K562 (cell line): ENCODE data around the gene TUFM. TPM values are rescaled to one million over a fixed set of nuclear protein-coding genes. Genes with fewer than 3 reads are reported as not detected.

ENCODE experiments used
- BACH1 ChIP-seq: fragments of 200-800 bp; sonication (Bioruptor generic); IDR thresholded peaks from 2 replicates; pipeline ENCODE4 v1.6.1; 2016; ENCODE audit warnings: missing genetic modification characterization, missing compliant biosample characterization
- HNRNPLL ChIP-seq: fragments of 200-400 bp; formaldehyde crosslinking; IDR thresholded peaks from 2 replicates; pipeline ENCODE4 v1.6.1; 2017; ENCODE audit warnings: low read length, low read depth, mild to moderate bottlenecking; ENCODE audit not compliant: poor library complexity, severe bottlenecking
- JUND ChIP-seq, 2 experiments: IDR thresholded peaks; 2 replicates in 1 of 2; 3 replicates in 1 of 2; pipeline ENCODE4 v1.6.1; 2011; ENCODE audit warnings: borderline replicate concordance in 2 of 2, low read depth in 2 of 2, low read length in 2 of 2, improper control_type of control experiment in 1 of 2, missing biosample characterization in 1 of 2, missing genetic modification characterization in 1 of 2, missing genetic modification reagents in 1 of 2
- KLF6 ChIP-seq: fragments of 250-450 bp; sonication (Bioruptor Pico); IDR thresholded peaks from 2 replicates; pipeline ENCODE4 v1.4.0; 2020; ENCODE audit warnings: mild to moderate bottlenecking, moderate library complexity, borderline replicate concordance
- PML ChIP-seq: IDR thresholded peaks from 2 replicates; pipeline ENCODE4 v1.6.1; 2012; ENCODE audit warnings: low read length, inconsistent platforms
- RBM17 ChIP-seq: fragments of 200-400 bp; formaldehyde crosslinking; IDR thresholded peaks from 2 replicates; pipeline ENCODE4 v1.6.1; 2017; ENCODE audit warnings: low read depth, mild to moderate bottlenecking, low read length, borderline replicate concordance
- TARDBP ChIP-seq: fragments of 450-650 bp; IDR thresholded peaks from 2 replicates; pipeline ENCODE4 v1.6.1; 2016
- THRAP3 ChIP-seq: fragments of 450-650 bp; IDR thresholded peaks from 2 replicates; pipeline ENCODE4 v1.6.1; 2016; ENCODE audit warnings: mild to moderate bottlenecking, inconsistent platforms, borderline replicate concordance
- ZFP1 ChIP-seq: fragments of 450-650 bp; formaldehyde crosslinking; IDR thresholded peaks from 2 replicates; pipeline ENCODE4 v1.4.0; 2020; ENCODE audit warnings: mild to moderate bottlenecking, mixed read lengths
- polyA plus RNA-seq, 8 experiments: library from polyadenylated mRNA; depleted of rRNA in 4 of 8; stranded (reverse) in 5 of 8; unstranded in 3 of 8; fragments of >200 nt; fragmentation: Nextera tagmentation in 2 of 8; fragmentation: Illumina TruSeq in 1 of 8; extraction: Ambion mirVana in 2 of 8; extraction: Trizol in 1 of 8; gene quantifications; 2 replicates each; pipeline versions ENCODE4 v1.2.1 to v1.2.3, GENCODE V29; 2011 to 2014; ENCODE audit warnings: inconsistent platforms in 1 of 8, missing spikeins in 1 of 8
- total RNA-seq, 7 experiments: library from RNA; depleted of rRNA in 6 of 7; stranded (reverse); fragments of >200 nt in 6 of 7; fragmentation: Illumina TruSeq in 2 of 7; extraction: Trizol in 2 of 7; gene quantifications; 2 replicates each; pipeline versions ENCODE4 v1.2.1 to v1.2.3, GENCODE V29; 2011 to 2021; ENCODE audit warnings: low replicate concordance in 1 of 7
- TF ChIP-seq, protein P1 (sequence below): fragments of 450-650 bp; IDR thresholded peaks from 2 replicates; pipeline ENCODE4 v1.6.1; 2016; ENCODE audit warnings: borderline replicate concordance
- TF ChIP-seq, protein P2 (sequence below): sonication (generic); formaldehyde crosslinking; IDR thresholded peaks from 2 replicates; pipeline ENCODE4 v1.8.0; 2022; ENCODE audit warnings: mild to moderate bottlenecking, missing genetic modification reagents
- TF ChIP-seq, protein P3 (sequence below): fragments of 200-800 bp; sonication (Bioruptor generic); IDR thresholded peaks from 2 replicates; pipeline ENCODE4 v1.6.1; 2017; ENCODE audit warnings: missing genetic modification characterization, missing compliant biosample characterization
- TF ChIP-seq, protein P4 (sequence below): fragments of 250-450 bp; sonication (Bioruptor Pico); IDR thresholded peaks from 2 replicates; pipeline ENCODE4 v1.4.0; 2020; ENCODE audit warnings: mild to moderate bottlenecking
- TF ChIP-seq, protein P5 (sequence below), 2 experiments: fragments of 450-650 bp; IDR thresholded peaks; 2 replicates each; pipeline ENCODE4 v1.6.1; 2016

The TUFM gene
- total and polyA plus RNA-seq, 9 of the 15 experiments (the other 6 are each of a cell fraction or from before 2014, with no cell fraction given) = 34.1 to 434 (median 256) TPM

DNA sequence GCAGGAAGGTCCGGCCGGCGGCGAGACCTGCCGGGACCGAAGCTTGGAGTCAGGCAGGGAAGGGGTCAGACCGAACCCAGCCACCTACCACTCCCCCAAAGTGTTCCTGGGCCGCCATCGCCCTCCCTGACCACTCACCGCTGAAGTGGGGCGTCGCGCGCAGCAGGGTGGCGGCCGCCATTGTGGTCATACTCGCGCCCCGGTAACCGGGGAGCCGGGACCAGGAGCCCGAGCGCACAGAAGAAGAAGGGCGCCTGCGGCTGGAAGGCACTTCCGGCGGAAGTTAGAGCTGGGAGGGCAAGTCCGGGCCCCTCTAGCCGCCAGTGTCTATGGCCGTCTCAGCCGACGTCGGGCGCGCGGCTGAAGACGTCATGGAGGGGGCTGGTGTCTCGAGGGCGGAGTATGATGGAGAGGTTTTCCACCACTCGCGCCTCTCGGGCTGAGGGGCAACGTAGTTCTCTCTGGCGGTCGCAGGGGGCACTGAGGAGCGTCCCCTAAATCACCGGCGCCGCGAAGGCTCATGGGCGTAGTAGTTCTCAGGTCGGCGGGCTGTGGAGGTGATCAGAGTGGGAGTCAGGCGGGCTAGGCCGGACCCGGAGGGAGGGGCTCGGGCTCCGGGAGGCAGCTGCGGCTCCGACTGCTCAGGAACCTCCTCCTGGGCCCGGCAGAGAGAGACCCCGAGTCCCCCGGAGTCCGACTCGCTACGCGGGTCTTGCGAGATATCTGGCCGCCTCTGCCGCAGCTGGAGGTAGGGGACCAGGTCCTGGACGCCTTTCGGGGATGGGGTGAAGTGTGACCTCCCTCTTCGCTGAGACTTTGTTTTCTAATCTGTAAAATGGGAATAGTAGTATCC lies at the start of gene TUFM (continued):
- TF ChIP-seq, protein P1, sequence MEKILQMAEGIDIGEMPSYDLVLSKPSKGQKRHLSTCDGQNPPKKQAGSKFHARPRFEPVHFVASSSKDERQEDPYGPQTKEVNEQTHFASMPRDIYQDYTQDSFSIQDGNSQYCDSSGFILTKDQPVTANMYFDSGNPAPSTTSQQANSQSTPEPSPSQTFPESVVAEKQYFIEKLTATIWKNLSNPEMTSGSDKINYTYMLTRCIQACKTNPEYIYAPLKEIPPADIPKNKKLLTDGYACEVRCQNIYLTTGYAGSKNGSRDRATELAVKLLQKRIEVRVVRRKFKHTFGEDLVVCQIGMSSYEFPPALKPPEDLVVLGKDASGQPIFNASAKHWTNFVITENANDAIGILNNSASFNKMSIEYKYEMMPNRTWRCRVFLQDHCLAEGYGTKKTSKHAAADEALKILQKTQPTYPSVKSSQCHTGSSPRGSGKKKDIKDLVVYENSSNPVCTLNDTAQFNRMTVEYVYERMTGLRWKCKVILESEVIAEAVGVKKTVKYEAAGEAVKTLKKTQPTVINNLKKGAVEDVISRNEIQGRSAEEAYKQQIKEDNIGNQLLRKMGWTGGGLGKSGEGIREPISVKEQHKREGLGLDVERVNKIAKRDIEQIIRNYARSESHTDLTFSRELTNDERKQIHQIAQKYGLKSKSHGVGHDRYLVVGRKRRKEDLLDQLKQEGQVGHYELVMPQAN = peak; percentile 88
- TF ChIP-seq BACH1 (tag) = peak; percentile 27; the same call in 1 of the 2 replicates
- TF ChIP-seq, protein P2, sequence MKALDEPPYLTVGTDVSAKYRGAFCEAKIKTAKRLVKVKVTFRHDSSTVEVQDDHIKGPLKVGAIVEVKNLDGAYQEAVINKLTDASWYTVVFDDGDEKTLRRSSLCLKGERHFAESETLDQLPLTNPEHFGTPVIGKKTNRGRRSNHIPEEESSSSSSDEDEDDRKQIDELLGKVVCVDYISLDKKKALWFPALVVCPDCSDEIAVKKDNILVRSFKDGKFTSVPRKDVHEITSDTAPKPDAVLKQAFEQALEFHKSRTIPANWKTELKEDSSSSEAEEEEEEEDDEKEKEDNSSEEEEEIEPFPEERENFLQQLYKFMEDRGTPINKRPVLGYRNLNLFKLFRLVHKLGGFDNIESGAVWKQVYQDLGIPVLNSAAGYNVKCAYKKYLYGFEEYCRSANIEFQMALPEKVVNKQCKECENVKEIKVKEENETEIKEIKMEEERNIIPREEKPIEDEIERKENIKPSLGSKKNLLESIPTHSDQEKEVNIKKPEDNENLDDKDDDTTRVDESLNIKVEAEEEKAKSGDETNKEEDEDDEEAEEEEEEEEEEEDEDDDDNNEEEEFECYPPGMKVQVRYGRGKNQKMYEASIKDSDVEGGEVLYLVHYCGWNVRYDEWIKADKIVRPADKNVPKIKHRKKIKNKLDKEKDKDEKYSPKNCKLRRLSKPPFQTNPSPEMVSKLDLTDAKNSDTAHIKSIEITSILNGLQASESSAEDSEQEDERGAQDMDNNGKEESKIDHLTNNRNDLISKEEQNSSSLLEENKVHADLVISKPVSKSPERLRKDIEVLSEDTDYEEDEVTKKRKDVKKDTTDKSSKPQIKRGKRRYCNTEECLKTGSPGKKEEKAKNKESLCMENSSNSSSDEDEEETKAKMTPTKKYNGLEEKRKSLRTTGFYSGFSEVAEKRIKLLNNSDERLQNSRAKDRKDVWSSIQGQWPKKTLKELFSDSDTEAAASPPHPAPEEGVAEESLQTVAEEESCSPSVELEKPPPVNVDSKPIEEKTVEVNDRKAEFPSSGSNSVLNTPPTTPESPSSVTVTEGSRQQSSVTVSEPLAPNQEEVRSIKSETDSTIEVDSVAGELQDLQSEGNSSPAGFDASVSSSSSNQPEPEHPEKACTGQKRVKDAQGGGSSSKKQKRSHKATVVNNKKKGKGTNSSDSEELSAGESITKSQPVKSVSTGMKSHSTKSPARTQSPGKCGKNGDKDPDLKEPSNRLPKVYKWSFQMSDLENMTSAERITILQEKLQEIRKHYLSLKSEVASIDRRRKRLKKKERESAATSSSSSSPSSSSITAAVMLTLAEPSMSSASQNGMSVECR (CRISPR knock-in tag) = peak; percentile 92
- no peak for TF ChIP-seq RBM17
- TF ChIP-seq KLF6 (CRISPR knock-in tag) = no peak
- no peak for TF ChIP-seq THRAP3
- TF ChIP-seq, protein P3, sequence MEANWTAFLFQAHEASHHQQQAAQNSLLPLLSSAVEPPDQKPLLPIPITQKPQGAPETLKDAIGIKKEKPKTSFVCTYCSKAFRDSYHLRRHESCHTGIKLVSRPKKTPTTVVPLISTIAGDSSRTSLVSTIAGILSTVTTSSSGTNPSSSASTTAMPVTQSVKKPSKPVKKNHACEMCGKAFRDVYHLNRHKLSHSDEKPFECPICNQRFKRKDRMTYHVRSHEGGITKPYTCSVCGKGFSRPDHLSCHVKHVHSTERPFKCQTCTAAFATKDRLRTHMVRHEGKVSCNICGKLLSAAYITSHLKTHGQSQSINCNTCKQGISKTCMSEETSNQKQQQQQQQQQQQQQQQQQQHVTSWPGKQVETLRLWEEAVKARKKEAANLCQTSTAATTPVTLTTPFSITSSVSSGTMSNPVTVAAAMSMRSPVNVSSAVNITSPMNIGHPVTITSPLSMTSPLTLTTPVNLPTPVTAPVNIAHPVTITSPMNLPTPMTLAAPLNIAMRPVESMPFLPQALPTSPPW (CRISPR knock-in tag) = peak; percentile 91
- TF ChIP-seq HNRNPLL = peak; percentile 60
- TF ChIP-seq JUND (IDR thresholded peaks at IDR 0.05; ENCODE audit: borderline replicate concordance, low read depth, low read length) = peak; percentile 77
- peak; percentile 60; the same call in 1 of the 3 replicates for TF ChIP-seq JUND (tag; IDR thresholded peaks at IDR 0.05; ENCODE audit: borderline replicate concordance, low read depth, low read length)
- peak; percentile 35; the same call in 1 of the 2 replicates for TF ChIP-seq TARDBP
- TF ChIP-seq, protein P4, sequence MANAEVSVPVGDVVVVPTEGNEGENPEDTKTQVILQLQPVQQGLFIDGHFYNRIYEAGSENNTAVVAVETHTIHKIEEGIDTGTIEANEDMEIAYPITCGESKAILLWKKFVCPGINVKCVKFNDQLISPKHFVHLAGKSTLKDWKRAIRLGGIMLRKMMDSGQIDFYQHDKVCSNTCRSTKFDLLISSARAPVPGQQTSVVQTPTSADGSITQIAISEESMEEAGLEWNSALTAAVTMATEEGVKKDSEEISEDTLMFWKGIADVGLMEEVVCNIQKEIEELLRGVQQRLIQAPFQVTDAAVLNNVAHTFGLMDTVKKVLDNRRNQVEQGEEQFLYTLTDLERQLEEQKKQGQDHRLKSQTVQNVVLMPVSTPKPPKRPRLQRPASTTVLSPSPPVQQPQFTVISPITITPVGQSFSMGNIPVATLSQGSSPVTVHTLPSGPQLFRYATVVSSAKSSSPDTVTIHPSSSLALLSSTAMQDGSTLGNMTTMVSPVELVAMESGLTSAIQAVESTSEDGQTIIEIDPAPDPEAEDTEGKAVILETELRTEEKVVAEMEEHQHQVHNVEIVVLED (CRISPR knock-in tag) = peak; percentile 78
- TF ChIP-seq, protein P5, sequence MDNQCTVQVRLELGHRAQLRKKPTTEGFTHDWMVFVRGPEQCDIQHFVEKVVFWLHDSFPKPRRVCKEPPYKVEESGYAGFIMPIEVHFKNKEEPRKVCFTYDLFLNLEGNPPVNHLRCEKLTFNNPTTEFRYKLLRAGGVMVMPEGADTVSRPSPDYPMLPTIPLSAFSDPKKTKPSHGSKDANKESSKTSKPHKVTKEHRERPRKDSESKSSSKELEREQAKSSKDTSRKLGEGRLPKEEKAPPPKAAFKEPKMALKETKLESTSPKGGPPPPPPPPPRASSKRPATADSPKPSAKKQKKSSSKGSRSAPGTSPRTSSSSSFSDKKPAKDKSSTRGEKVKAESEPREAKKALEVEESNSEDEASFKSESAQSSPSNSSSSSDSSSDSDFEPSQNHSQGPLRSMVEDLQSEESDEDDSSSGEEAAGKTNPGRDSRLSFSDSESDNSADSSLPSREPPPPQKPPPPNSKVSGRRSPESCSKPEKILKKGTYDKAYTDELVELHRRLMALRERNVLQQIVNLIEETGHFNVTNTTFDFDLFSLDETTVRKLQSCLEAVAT (IDR thresholded peaks at IDR 0.05) = peak in 1 of 2 experiments; percentile 36; a peak in 2 of 4 replicates
- no peak for TF ChIP-seq ZFP1
- peak; percentile 55; the same call in 1 of the 2 replicates for TF ChIP-seq PML
